ENCODE results near the gene SLC25A29. TPM values are rescaled to one million over a fixed set of nuclear protein-coding genes. Genes with fewer than 3 reads are reported as not detected.

SLC25A29 gene
- total and polyA plus RNA-seq, 12 donors: 11.0 to 70.7 (median 23.6) TPM

DNA sequence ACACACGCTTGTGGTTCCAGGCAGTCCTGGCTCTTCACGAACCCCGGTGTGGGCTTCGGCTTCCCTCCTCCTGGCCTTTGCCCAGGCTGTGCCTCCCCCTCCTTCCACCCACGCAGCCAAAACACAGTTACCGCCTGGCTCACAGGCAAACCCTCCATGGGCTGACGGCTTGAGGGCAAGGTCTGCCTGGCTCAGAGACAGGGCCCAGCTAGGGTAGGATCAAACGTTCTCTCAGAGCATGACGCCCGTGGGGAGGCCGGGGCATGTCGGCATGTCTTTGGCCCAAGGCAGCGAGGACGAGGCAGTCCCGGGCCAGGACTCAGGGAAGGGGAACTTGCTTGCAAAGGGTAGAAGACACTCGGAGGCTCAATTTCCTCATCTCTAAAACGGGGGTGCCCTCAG is 19.0 kb upstream of the SLC25A29 start:
- intact Hi-C loops (cut with DNase I): no loop called here
- no peak overlapping the region for H3K4me3 ChIP-seq
- H3K36me3 ChIP-seq: no peaks in the 10 kb centered on the region
- ATAC-seq (no peak), DNase-seq (no peak)
- WGBS, 2 donors: 82 to 92% methylated on average over 17 of the region's 17 CpGs
- no peak overlapping the region for H3K27ac ChIP-seq
- H3K9me3 ChIP-seq: no peaks in the 10 kb centered on the region
- TF ChIP-seq, protein P1, sequence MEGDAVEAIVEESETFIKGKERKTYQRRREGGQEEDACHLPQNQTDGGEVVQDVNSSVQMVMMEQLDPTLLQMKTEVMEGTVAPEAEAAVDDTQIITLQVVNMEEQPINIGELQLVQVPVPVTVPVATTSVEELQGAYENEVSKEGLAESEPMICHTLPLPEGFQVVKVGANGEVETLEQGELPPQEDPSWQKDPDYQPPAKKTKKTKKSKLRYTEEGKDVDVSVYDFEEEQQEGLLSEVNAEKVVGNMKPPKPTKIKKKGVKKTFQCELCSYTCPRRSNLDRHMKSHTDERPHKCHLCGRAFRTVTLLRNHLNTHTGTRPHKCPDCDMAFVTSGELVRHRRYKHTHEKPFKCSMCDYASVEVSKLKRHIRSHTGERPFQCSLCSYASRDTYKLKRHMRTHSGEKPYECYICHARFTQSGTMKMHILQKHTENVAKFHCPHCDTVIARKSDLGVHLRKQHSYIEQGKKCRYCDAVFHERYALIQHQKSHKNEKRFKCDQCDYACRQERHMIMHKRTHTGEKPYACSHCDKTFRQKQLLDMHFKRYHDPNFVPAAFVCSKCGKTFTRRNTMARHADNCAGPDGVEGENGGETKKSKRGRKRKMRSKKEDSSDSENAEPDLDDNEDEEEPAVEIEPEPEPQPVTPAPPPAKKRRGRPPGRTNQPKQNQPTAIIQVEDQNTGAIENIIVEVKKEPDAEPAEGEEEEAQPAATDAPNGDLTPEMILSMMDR (IDR thresholded peaks at IDR 0.05): no peak
- no peaks in the 10 kb centered on the region for H3K27me3 ChIP-seq
- peaks cover 0 to 5% (median 0%) of the 10 kb centered on the region in 9 donors for H3K4me1 ChIP-seq

DNA sequence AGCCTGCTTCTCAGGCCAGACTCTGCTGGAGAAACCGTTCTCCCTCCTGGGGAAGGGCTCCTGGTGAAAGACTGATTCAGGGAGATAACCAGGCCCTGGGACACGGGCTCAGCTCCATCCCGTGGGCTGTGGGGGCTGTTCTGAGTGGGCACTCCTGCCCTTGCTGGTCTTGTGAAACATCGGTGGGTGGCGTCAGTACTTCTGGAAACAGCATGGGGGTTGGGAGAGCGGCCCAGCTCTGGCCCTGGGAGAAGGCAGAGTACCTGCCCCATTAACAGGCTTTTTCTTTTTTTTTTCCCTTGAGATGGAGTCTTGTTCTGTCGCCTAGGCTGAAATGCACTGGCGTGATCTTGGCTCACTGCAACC is 17.7 kb upstream of the SLC25A29 start:
- TF ChIP-seq, protein P1 (IDR thresholded peaks at IDR 0.05): no peak

DNA sequence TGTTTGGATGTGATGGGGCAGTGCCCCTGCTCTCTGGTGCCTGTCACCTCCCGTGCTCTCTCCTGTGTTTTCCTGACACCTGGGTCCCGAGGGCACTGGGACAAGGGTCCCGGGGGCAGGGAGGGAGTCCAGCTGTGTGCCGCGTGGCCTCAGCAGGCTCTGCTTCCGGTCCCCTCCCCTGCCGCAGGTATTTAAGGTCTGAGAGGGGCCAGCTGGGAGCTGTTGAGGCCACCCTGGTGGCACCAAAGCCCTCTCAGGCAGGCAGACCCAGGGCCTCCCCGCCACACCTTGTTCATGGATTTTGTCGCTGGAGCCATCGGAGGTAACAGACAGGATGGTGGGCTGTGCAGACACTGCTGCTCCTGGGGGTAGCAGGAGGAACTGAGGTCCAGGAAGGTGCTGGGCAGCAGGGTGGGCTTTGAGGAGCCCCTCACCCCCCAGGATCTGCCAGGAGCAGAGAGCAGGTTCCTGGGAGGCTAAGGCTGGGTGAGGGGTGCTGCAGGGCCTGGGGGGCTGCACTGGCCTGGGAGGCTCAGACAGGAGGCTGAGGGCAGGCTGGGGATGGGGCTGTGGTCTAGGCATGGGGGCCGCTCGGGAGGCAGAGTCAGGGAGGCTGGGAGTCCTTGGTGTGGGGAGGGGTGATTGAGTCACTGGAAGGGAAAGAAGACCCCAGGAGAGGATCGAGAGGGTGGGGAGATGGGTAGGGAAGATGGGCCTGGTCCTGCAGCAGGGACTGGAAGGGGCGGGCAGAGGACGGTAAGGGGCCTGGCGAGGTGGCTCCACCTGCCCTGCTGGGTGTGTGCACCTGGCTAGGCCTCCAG is 17.1 kb upstream of the SLC25A29 start, which contains the start of gene SLC25A47:
SLC25A47 (plus strand) TSS at position 219 of the 821 bp plus-strand sequence; CDS start at position 295, 76 bp downstream.
- ATAC-seq (no peak), DNase-seq (no peak)
- Histone ChIP-seq H3K36me3 (no peaks in the 10 kb centered on the region), H3K9me3 (no peaks in the 10 kb centered on the region), H3K27ac (no peak within 1 kb of the TSS), H3K4me3 (no peak within 1 kb of the TSS), H3K4me1 (peaks cover 0 to 7% (median 3%) of the 10 kb centered on the region in 9 donors), H3K27me3 (no peaks in the 10 kb centered on the region)
- TF ChIP-seq, protein P1 (IDR thresholded peaks at IDR 0.05): no peak
- intact Hi-C loops (cut with DNase I): no loop called here
- 93% methylated on average over 15 to 16 of the region's 16 CpGs for WGBS, 2 donors

More for the DNA sequence above, 17.7 kb upstream of the SLC25A29 start:
- peaks cover 0 to 5% (median 0%) of the 10 kb centered on the region in 9 donors for H3K4me1 ChIP-seq
- ATAC-seq (no peak), DNase-seq (no peak)
- no peaks in the 10 kb centered on the region for H3K9me3 ChIP-seq
- no peak overlapping the region for H3K27ac ChIP-seq
- WGBS, 2 donors: 89 to 94% methylated on average over 8 of the region's 8 CpGs
- no peaks in the 10 kb centered on the region for H3K36me3 ChIP-seq
- no peaks in the 10 kb centered on the region for H3K27me3 ChIP-seq
- H3K4me3 ChIP-seq: no peak overlapping the region
- intact Hi-C loops (cut with DNase I): no loop called here

DNA sequence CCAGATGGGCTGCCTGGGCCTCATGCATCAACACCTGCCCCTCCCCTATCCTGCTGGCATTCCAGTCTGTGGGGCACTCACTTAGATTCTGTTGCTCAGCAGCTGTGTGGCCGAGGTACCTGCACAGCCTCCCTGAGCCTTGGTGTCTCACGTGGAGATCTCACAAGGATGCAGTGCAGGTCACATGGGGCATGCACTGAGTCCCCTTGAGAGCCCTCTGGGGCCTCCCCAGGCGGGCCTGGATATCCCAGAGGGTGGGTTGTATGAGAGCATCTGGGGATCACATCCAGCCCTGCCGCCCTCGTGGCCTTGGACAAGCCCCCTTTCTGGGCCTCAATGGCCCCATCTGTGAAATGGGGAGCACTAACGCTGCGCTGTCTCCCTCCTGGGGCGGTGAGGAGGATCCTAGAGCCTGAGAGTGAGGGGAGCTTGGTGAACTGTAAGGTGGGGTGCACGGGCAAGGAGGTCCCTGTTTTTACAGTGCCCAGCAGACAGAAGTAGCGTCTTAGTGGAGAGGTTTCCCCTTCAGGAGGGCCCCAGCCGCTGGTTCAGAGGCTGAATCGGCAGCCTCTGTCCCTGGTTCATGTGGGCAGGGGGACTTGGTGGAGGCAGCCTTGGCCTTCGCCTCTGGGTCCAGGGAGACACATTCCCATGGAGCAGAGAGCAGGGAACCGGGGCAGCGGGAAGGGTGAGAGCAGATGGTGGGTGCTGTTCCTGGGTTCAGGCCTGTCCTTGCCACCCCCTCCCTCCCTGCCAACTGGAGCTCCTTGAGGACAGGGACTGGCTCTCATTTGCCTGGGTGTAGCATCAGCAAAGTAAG is 16.1 kb upstream of the SLC25A29 start:
- Histone ChIP-seq H3K27ac (no peak overlapping the region), H3K9me3 (no peaks in the 10 kb centered on the region), H3K4me1 (peaks cover 0 to 16% (median 6%) of the 10 kb centered on the region in 9 donors), H3K27me3 (no peaks in the 10 kb centered on the region), H3K36me3 (no peaks in the 10 kb centered on the region), H3K4me3 (no peak overlapping the region)
- TF ChIP-seq, protein P1 (IDR thresholded peaks at IDR 0.05): no peak
- WGBS, 2 donors: 90 to 91% methylated on average over 15 of the region's 15 CpGs
- intact Hi-C loops (cut with DNase I): no loop called here
- ATAC-seq: no peak
- no peak for DNase-seq
